ENCODE data around the gene TBCE. TPM values are rescaled to one million over a fixed set of nuclear protein-coding genes. Genes with fewer than 3 reads are reported as not detected.
"Not testable (repeated sequence)": the region's sequence is repeated elsewhere in the genome, so short reads cannot be mapped to it uniquely, and the experiment has no call there.

The TBCE gene
- total RNA-seq, 1 donor from 2014 or later = 19.1 TPM

DNA sequence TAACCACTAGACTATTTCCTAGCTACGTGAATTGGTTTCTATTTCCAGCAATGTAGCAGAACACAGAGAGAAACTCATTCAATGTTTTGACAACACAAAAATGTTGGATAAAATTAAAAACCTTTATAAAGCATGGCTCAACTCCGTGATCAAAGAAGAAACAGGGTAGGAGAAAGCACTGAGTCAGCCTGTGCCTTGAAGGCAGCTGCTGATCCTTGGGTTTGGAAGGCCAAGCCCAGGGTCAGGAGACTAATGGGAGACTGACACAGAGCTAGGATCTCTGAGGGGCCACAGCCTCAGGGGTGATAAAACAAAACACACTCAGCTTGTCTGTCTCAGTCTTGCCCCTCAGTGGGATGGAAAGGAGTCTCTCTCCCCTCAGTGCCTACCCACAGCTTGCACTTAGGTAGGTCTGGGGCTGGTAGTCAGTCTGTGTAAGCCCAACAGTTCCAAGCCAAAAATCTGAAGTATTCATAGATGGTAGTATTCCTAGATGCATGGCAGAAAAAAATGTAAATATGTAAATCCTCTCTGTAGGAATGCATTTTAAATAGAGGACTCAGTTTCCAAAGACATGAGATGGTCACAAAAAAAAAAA is 83.8 kb downstream of the TBCE start:
- H3K27me3 Mint-ChIP-seq = no peaks in the 10 kb centered on the region
- CTCF ChIA-PET = interaction anchor here (0.7 kb wide), 1 partner anchor 34 kb away, joined by 6 read pairs; no protein-coding TSS in a partner anchor

GRCh38 chr1:235454021-235454420 is 86.8 kb downstream of the TBCE start:
- ChIA-PET CTCF (no interaction called here), POLR2A (no interaction called here)
- no peak overlapping the region for H3K27ac Mint-ChIP-seq
- H3K4me3 Mint-ChIP-seq = no peak overlapping the region
- no peaks in the 10 kb centered on the region for H3K9me3 Mint-ChIP-seq
- H3K27me3 Mint-ChIP-seq = no peaks in the 10 kb centered on the region
- DNase-seq (no peak), ATAC-seq (ENCODE audit: low read depth) (no peak)
- H3K4me1 Mint-ChIP-seq = no peaks in the 10 kb centered on the region
- TF ChIP-seq CTCF (IDR thresholded peaks at IDR 0.05) = no peak
- peaks cover 28% of the 10 kb centered on the region for H3K36me3 Mint-ChIP-seq (ENCODE audit: low read depth)
- intact Hi-C loops (cut with micrococcal nuclease) = no loop called here

More for the DNA sequence above, 83.8 kb downstream of the TBCE start:
- H3K27ac Mint-ChIP-seq = no peak overlapping the region
- TF ChIP-seq CTCF (IDR thresholded peaks at IDR 0.05) = no peak
- peaks cover 49% of the 10 kb centered on the region for H3K36me3 Mint-ChIP-seq (ENCODE audit: low read depth)
- POLR2A ChIA-PET = interaction anchor here (0.5 kb wide), 1 partner anchor 298 kb away, joined by 4 read pairs; no protein-coding TSS in a partner anchor
- no peak for ATAC-seq (ENCODE audit: low read depth)
- no peak overlapping the region for H3K4me3 Mint-ChIP-seq
- no peak for DNase-seq
- intact Hi-C loops (cut with micrococcal nuclease) = no loop called here
- H3K4me1 Mint-ChIP-seq = no peaks in the 10 kb centered on the region
- H3K9me3 Mint-ChIP-seq = no peaks in the 10 kb centered on the region

- H3K4me1 Mint-ChIP-seq = no peaks in the 10 kb centered on the region
- no peak for TF ChIP-seq CTCF (IDR thresholded peaks at IDR 0.05)
- H3K27ac Mint-ChIP-seq = no peak overlapping the region
- CTCF ChIA-PET = no interaction called here
- ATAC-seq (ENCODE audit: low read depth) (no peak), DNase-seq (no peak)
- POLR2A ChIA-PET = interaction anchor here (0.6 kb wide), 1 partner anchor 529 kb away, joined by 3 read pairs; no protein-coding TSS in a partner anchor
- intact Hi-C loops (cut with micrococcal nuclease) = no loop called here
- H3K27me3 Mint-ChIP-seq = no peaks in the 10 kb centered on the region
- H3K36me3 Mint-ChIP-seq (ENCODE audit: low read depth) = peaks cover 19% of the 10 kb centered on the region
- H3K4me3 Mint-ChIP-seq = no peak overlapping the region
- H3K9me3 Mint-ChIP-seq = no peaks in the 10 kb centered on the region
Measured at GRCh38 chr1:235455097-235455496, 87.9 kb downstream of the TBCE start.

DNA sequence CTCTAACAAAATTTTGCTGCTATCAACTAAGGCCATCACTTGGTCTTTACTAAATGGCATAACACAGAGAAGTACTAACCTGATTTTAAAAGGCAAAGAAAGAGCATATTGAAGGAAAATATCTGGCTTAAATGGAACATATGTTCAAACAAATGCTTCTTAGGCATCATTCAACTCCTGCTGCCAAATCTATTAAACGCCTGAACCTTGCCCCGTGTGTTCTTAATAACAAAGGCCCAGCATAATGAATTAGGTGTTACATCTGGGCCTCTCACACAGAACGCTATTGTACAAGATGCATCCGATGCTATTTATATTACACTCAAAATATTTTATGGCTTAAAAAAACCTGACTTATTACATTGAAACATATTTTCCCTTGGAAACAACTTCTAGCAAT is 88.6 kb downstream of the TBCE start:
- Mint-ChIP-seq H3K36me3 (ENCODE audit: low read depth) (peaks cover 12% of the 10 kb centered on the region), H3K27me3 (no peaks in the 10 kb centered on the region), H3K27ac (no peak overlapping the region), H3K4me3 (no peak overlapping the region), H3K4me1 (no peaks in the 10 kb centered on the region), H3K9me3 (no peaks in the 10 kb centered on the region)
- intact Hi-C loops (cut with micrococcal nuclease) = no loop called here
- TF ChIP-seq CTCF (IDR thresholded peaks at IDR 0.05) = no peak
- ChIA-PET CTCF (no interaction called here), POLR2A (no interaction called here)
- DNase-seq (no peak), ATAC-seq (ENCODE audit: low read depth) (no peak)

- intact Hi-C loops (cut with micrococcal nuclease); H3K36me3 Mint-ChIP-seq (ENCODE audit: low read depth); POLR2A ChIA-PET; H3K27ac Mint-ChIP-seq; H3K4me3 Mint-ChIP-seq; CTCF ChIA-PET; ATAC-seq (ENCODE audit: low read depth); DNase-seq; H3K4me1 Mint-ChIP-seq; H3K9me3 Mint-ChIP-seq; H3K27me3 Mint-ChIP-seq: not testable (repeated sequence)
Measured at GRCh38 chr1:235457856-235458255, 90.6 kb downstream of the TBCE start.

GRCh38 chr1:235460770-235461169 is 93.5 kb downstream of the TBCE start:
- Mint-ChIP-seq H3K36me3 (ENCODE audit: low read depth) (peaks cover 10% of the 10 kb centered on the region), H3K4me3 (no peak overlapping the region), H3K27me3 (no peaks in the 10 kb centered on the region), H3K9me3 (no peaks in the 10 kb centered on the region), H3K27ac (no peak overlapping the region), H3K4me1 (peaks cover 8% of the 10 kb centered on the region)
- DNase-seq = no peak
- no peak for ATAC-seq (ENCODE audit: low read depth)
- TF ChIP-seq CTCF (IDR thresholded peaks at IDR 0.05) = no peak
- POLR2A ChIA-PET = no interaction called here
- CTCF ChIA-PET = no interaction called here
- intact Hi-C loops (cut with micrococcal nuclease) = no loop called here
